AG09319 (cell line): Measurements from ENCODE around the gene UNKL.

Experiments
- DNase-seq: peaks from one replicate; pipeline ENCODE4 v3.0.0-alpha.2; 2010; ENCODE audit warnings: low read depth; ENCODE audit errors: extremely low read depth
- TF ChIP-seq, protein P1 (sequence below): IDR thresholded peaks from 2 replicates; pipeline ENCODE4 v1.5.1; 2011; ENCODE audit warnings: low read depth, mild to moderate bottlenecking, inconsistent platforms, low read length, moderate library complexity

The UNKL gene

GRCh38 chr16:1377406-1378010, 37.0 kb downstream of the UNKL start:
- TF ChIP-seq, protein P1, sequence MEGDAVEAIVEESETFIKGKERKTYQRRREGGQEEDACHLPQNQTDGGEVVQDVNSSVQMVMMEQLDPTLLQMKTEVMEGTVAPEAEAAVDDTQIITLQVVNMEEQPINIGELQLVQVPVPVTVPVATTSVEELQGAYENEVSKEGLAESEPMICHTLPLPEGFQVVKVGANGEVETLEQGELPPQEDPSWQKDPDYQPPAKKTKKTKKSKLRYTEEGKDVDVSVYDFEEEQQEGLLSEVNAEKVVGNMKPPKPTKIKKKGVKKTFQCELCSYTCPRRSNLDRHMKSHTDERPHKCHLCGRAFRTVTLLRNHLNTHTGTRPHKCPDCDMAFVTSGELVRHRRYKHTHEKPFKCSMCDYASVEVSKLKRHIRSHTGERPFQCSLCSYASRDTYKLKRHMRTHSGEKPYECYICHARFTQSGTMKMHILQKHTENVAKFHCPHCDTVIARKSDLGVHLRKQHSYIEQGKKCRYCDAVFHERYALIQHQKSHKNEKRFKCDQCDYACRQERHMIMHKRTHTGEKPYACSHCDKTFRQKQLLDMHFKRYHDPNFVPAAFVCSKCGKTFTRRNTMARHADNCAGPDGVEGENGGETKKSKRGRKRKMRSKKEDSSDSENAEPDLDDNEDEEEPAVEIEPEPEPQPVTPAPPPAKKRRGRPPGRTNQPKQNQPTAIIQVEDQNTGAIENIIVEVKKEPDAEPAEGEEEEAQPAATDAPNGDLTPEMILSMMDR = no peak
- DNase-seq = no peak

GRCh38 chr16:1375741-1376410, 38.6 kb downstream of the UNKL start:
- no peak for DNase-seq
- TF ChIP-seq, protein P1 = no peak

DNA sequence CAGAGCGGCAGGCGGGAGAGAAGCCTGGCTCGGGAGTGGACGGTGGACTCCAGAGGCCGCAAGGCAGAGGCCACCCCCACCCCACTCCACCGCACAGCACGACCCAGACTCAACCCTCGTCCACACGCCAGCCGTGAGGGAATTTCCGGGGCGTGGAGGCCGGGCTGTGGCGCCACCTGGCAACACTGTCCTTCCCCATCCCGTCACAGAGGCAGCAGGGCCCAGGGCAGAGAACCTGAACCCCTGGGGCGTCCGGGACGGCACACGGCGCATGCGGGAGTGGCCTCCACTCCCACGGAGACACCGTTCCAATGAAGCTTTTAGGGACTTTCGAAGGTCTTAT, 39.2 kb downstream of the UNKL start:
- TF ChIP-seq, protein P1 = no peak

GRCh38 chr16:1374418-1375297, 39.8 kb downstream of the UNKL start:
- TF ChIP-seq, protein P1 = no peak
- no peak for DNase-seq

More for the DNA sequence above, 39.2 kb downstream of the UNKL start:
- DNase-seq = no peak

DNA sequence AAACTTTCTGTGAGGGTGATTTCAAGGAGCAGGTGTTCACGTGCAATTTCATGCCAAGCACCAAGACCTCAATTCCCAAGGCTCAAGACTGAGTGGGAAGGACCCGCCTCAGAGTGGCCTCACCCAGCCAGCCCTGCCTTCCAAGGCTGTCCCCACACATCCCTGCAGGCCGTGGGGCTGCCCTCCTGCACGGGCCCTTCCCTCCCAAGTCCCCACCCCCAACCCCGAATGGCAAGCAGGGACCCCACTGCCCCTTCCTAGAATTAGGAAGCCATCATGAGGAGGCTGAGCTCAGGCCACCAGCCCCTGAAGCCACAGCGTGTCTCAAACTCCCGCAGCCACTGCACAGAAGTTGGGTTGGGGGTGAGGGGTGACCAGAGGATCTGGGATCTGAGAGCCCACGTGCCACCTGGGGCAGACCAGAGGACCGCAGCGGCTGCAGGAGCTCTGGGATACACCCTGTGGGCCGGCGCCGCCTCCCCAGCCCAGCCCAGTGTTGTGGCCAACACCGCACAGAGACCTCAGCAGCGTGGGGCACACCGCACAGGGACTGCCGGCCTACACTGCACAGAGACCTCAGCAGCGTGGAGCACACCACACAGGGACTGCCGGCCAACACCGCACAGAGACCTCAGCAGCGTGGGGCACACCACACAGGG, 42.1 kb downstream of the UNKL start:
- TF ChIP-seq, protein P1 = no peak
- DNase-seq = no peak

DNA sequence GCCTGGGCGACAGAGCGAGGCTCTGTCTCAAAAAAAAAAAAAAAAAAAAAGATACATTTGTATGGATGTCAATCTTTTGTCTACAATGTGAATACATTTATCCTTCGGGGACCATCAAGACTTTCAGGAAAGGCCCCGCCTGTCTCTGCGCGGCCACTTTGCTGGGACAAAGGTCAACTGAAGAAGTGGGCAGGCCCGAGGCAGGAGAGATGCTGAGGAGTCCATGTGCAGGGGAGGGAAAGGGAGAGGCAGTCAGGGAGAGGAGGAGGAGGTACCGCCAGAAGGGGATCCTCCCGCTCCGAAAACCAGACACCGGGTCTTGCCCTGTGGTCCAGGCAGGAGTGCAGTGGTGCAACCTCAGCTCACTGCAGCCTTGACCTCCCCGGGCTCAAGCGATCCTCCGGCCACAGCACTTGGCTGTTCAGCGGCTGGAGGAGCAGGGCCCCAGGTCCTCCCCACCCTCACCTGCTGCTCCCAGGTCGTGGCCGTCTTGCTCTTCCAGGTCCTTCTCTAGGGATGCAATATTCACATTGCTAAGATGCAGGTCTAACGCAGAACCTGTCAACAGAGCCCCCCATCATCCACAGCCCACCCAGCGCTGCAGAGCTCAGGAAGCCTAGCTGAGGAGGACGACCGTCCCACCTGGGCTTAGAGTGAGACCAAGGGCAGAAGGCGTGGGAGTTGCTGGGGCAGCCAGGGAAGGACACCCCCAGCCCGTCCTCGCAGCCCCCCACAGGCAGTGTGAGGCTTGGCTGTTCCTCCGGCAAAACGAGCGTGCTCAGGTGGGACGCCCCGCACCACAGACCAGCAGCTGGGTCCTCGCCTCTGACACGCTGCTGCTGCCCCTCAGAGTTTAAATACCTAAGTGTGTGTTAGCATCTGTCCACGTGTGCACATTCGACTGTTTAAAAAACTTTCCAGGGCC, 43.2 kb downstream of the UNKL start:
- no peak for DNase-seq
- TF ChIP-seq, protein P1 = no peak
